GM10847 (cell line): ENCODE results near the gene CST3.

Source experiments
- POLR2A ChIP-seq: IDR thresholded peaks from 2 replicates; pipeline ENCODE4 v1.6.1; 2011; ENCODE audit not compliant: insufficient read length; ENCODE audit errors: extremely low read depth

Gene CST3, protein sequence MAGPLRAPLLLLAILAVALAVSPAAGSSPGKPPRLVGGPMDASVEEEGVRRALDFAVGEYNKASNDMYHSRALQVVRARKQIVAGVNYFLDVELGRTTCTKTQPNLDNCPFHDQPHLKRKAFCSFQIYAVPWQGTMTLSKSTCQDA

GRCh38 chr20:23637282-23638221, at the start of gene CST3:
TSS of gene CST3 (minus strand) at chr20:23637955. CDS start at chr20:23637862, 93 bp downstream.
- TF ChIP-seq POLR2A = peak; percentile 51

DNA sequence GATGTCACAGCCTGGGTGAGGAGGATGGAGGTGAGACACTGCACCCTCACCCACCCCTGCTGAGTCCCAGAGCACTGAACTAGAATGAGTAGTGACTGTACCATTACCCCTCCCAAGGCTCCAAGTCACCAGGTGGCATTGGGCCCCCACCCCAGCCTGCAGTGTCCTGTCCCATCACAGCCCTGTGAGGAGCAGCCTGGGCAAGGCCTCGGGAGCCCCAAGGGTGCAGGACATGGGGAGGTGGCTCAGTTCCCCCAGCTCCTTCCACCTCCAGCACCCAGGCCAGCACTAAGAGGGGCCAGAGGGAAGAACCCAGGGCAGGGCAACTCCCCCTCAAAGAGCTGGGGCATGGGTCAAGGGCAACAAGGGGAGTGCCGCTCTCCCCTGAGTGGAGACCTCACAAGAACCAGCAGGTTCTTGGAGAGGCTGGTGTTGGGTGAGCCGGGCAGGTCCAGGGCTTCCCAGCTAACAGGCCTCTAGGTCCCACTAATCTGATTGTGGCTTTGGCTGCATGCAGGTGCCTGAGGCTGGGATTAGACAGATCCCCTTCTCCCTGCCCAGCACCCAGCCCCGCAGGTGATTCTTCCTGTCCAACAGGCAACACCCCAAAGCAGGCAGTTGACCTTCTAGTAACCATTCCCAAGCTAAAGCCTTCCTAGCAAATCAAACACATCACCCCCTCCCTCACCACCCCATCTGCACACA, 48.4 kb upstream of the CST3 start:
- TF ChIP-seq POLR2A = no peak

- TF ChIP-seq POLR2A = no peak
Observed at GRCh38 chr20:23684261-23684660, 46.5 kb upstream of the CST3 start.

DNA sequence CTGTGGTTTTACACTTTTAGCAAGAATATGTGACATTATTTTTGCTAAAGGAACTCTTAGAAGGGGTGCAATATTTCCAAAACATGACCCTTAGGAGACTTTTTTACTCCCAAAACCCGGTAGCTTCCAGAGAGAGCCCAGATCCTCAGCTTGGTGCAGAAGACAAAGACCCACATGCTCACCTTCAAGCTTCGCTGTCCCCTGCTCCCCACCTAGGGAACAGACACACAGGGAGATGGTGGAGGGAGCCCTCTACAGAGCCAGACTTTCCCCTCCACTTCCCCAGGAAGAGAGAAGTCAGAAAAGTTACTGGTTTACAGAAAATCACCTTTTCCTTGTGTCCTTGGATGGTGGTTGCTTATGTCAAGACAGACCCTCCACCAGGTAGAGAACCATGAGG, 46.1 kb upstream of the CST3 start:
- no peak for TF ChIP-seq POLR2A

- TF ChIP-seq POLR2A = no peak
Observed at GRCh38 chr20:23683281-23683680, 45.5 kb upstream of the CST3 start.

GRCh38 chr20:23680146-23680545, 42.4 kb upstream of the CST3 start:
- no peak for TF ChIP-seq POLR2A

DNA sequence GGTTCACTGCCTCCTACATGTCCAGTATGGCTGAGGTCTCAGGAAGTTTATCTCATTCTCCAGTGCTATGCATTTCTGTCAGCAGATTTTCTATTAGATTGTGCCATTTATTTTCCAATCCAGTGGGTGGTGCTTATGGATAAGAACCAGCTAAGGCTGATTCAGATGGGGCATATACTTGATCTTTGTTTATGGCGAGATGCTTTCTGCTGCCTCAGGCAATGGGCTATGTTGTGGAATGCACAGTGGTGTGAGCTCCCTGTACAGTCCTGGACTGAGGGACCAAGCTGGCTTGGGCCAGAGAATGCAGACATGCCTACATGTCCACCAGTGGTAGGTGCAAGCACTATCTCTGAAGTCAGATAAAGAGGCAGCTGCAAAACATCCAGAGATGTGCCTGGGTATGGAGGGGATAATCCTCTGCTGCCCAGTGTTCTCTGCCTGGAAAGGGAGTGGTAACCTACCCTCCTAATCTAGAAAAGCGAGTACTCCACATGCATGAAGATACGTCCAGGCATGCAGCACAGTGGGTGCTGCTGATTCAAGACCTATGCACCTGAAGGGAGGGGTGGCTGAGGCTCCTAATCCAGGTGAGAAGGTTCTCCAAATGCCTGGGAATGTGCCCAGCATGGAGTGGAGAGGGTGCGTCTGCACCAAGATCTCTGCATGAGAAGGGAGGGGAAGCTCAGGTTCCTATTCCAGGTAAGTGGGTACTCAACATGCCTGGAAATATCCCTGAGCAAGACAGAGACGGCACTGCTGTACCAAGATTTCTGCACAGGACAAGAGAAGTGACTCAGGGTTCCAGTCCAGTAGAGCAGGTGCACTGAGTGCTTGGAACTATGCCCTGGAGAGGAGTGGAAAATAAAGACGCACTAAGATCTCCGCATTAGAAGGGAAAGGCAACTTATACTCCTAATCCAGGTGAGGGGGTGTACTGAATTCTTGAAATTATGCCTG, 41.7 kb upstream of the CST3 start:
- no peak for TF ChIP-seq POLR2A

DNA sequence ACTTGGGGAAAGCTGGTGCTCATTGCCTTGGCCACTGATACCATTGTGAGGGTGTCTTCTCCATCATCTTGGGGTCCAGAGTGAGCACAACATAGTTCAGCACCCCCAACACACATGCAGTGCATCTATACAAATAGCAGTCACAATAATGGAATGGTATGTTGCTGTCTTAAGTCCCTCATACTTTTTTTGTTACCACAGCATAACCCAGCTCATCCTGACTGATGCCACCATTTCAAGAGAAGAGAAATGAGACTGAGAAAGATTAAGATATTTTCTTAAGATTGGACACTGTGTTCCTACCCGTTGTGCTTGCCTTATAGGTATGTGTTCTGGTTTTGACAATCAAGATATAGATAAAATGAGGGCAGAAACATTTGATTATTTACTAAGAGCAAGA, 35.5 kb upstream of the CST3 start:
- TF ChIP-seq POLR2A = no peak

DNA sequence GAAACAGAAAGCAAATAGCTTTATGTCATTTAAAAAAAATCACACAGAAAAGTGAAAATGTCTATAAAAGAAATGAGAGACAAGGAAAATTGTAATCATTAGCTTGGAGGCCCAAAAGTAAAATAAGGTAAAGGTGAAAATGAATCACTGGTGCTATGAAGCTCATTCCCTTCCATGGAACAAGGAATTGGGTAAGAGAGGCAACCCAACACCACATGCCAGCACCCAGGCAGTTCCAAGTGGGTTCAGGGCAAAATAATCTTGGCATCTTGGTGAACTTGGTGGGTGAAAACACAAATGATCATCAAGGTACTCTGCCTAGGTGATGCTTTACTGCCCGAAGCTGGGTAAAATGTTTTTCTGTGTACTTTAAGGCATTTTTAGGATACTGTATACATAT, 34.4 kb upstream of the CST3 start:
- TF ChIP-seq POLR2A = no peak

DNA sequence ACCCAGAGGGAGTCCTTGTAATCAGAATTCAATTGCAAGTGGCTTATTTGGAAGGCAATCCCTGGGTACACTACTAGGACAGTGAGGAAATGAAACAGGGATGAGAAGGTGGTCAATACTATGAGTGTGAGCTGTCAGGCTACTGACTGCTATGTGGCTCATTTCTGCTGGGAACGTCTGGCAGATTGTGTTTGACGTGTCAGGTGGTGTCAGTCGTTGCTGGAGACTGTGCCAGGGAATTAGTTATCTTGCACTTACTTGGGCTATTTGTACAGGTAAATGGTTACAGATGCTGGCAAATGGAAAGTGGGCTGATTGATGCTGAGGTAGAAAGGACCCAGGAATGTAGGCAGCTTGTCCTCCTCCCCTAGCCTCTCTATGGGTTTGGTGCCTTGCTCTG, 33.7 kb upstream of the CST3 start:
- TF ChIP-seq POLR2A = no peak

DNA sequence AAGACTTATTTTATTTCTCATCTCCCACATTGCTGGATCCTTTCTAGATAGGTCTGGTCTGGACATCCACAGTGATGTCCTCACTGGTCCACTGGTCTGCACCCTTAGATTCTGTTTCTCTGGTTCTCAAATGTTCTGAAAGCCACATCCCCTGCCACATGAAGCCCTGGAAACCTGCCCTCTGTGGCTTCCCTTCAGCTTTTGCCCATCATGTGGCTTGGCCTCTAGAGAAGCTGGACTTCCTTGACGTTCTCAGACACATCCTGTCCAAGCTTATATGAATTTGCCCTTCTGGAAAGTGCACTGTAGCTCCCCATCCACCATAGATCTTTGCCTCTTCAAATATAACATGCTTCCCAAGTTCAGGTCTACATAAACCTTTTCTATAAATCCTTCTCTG, 32.6 kb upstream of the CST3 start:
- no peak for TF ChIP-seq POLR2A

GRCh38 chr20:23669866-23670265, 32.1 kb upstream of the CST3 start:
- no peak for TF ChIP-seq POLR2A

GRCh38 chr20:23669327-23669726, 31.6 kb upstream of the CST3 start:
- no peak for TF ChIP-seq POLR2A

- TF ChIP-seq POLR2A = no peak
Observed at GRCh38 chr20:23668477-23668951, 30.8 kb upstream of the CST3 start.

DNA sequence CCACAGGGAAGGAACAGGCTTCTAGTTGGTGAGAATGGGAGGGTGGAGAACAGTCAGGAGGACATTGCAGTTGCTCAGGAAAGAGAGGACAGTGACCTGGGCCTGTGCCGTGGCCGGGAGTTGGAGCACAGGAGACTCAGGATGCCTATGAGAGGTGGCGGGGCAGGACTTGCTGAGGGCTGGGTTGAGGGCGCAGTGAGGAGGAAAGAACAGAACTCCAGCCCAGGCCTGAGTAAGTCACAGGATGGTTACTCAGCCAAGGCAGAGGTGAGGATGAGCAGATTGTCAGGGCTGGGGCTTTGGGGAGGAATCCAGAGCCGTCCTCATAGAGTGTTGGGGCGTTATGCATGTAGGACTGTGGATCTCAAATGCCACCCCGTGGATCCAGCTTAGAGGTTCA, 29.9 kb upstream of the CST3 start:
- no peak for TF ChIP-seq POLR2A
